Thyroid gland (tissue), 4 donors: ENCODE results near the gene DENND4C.

ENCODE experiments used
- POLR2A ChIP-seq, 2 donors: fragments of 450-650 bp; IDR thresholded peaks; one replicate each; pipeline ENCODE4 v1.6.1; 2017; ENCODE audit warnings: antibody characterized with exemption in 2 of 2, mild to moderate bottlenecking in 2 of 2, moderate library complexity in 1 of 2
- TF ChIP-seq, protein P1 (sequence below), 6 experiments: fragments of 200-600 bp in 3 of 6; fragments of 450-650 bp in 3 of 6; sonication (generic) in 3 of 6; IDR thresholded peaks; one replicate each; pipeline ENCODE4 v1.5.1; 2016 to 2019; ENCODE audit warnings: antibody characterized with exemption in 6 of 6, mild to moderate bottlenecking in 2 of 6, inconsistent platforms in 1 of 6, moderate library complexity in 1 of 6

DNA sequence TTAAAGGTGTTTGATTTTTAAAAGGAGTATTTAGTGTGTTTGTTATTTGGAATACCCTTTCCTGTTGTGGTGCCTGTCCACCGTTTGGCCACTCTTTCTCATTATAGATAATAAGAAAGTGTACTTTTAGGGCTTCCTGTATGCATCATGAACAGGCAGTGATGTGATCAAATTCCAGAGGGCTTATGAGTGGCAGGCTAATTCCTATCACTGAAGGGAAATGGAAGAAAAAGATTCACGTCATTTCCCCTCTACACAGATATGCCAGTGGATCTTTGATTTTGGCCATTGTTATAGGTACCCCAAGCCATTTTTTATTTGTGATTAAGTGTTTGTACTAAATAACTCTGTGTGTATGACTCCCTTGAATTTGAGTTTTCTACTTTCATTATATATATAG is 112.5 kb downstream of the DENND4C start:
- TF ChIP-seq, protein P1, sequence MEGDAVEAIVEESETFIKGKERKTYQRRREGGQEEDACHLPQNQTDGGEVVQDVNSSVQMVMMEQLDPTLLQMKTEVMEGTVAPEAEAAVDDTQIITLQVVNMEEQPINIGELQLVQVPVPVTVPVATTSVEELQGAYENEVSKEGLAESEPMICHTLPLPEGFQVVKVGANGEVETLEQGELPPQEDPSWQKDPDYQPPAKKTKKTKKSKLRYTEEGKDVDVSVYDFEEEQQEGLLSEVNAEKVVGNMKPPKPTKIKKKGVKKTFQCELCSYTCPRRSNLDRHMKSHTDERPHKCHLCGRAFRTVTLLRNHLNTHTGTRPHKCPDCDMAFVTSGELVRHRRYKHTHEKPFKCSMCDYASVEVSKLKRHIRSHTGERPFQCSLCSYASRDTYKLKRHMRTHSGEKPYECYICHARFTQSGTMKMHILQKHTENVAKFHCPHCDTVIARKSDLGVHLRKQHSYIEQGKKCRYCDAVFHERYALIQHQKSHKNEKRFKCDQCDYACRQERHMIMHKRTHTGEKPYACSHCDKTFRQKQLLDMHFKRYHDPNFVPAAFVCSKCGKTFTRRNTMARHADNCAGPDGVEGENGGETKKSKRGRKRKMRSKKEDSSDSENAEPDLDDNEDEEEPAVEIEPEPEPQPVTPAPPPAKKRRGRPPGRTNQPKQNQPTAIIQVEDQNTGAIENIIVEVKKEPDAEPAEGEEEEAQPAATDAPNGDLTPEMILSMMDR (IDR thresholded peaks at IDR 0.05), result no peak
- TF ChIP-seq POLR2A (IDR thresholded peaks at IDR 0.05), result no peak
